ENCODE measurements around the gene CLPTM1L.
A peak's percentile ranks its signal among the peaks of the same experiment; 100 is the strongest.

CLPTM1L gene

DNA sequence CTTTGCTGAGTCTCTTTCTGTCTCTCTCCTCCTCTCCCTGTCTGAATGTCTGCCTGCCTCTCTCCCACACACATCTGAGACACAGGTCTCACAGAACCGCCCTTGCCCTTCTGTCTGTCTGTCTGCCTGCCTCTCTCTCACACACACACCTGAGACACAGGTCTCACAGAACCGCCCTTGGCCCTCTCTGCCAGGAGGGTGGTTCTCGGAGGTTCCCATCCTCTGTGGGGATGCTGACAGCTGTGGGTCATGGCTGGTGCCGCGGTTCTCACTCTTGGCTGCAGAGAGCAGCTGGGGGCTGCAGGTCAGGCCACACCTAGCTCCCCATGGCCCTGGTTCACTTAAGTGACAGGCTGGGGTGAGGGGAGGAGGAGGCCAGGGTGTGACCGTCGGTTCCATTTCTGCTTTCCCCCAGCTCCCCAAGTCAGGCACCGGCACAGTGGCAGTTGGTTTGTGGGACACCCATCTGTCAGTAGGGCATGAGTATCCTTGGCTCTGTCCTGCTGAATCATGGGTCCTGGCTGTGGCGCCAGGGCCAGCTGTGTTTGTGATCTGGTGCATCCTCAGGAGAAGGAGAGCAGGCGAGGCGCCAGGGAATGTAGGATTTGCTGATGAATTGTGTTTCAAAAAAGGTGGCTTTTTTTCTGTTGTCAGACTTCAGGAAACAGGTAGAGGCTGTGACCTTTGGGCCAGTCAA lies 42.3 kb upstream of the CLPTM1L start:
- no peaks in the 10 kb centered on the region for H3K9me3 ChIP-seq (ENCODE audit: control insufficient read depth, low read length)
- TF ChIP-seq, protein P1, sequence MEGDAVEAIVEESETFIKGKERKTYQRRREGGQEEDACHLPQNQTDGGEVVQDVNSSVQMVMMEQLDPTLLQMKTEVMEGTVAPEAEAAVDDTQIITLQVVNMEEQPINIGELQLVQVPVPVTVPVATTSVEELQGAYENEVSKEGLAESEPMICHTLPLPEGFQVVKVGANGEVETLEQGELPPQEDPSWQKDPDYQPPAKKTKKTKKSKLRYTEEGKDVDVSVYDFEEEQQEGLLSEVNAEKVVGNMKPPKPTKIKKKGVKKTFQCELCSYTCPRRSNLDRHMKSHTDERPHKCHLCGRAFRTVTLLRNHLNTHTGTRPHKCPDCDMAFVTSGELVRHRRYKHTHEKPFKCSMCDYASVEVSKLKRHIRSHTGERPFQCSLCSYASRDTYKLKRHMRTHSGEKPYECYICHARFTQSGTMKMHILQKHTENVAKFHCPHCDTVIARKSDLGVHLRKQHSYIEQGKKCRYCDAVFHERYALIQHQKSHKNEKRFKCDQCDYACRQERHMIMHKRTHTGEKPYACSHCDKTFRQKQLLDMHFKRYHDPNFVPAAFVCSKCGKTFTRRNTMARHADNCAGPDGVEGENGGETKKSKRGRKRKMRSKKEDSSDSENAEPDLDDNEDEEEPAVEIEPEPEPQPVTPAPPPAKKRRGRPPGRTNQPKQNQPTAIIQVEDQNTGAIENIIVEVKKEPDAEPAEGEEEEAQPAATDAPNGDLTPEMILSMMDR (IDR thresholded peaks at IDR 0.05): no peak
- H3K4me3 ChIP-seq (ENCODE audit: low read depth, low read length): no peak overlapping the region
- H3K79me2 ChIP-seq: no peaks in the 10 kb centered on the region
- no peaks in the 10 kb centered on the region for H3K27me3 ChIP-seq (ENCODE audit: control insufficient read depth, insufficient read depth, low read length)
- H3K27ac ChIP-seq: peak overlapping the region; percentile 63
- H3K9ac ChIP-seq: no peak overlapping the region
- H3K4me2 ChIP-seq (ENCODE audit: low read length): no peak overlapping the region
- H3K36me3 ChIP-seq (ENCODE audit: control insufficient read depth, insufficient read depth, low read length): no peaks in the 10 kb centered on the region
- H2AFZ ChIP-seq: peak overlapping the region; percentile 94
- peaks cover 13% of the 10 kb centered on the region for H3K4me1 ChIP-seq

DNA sequence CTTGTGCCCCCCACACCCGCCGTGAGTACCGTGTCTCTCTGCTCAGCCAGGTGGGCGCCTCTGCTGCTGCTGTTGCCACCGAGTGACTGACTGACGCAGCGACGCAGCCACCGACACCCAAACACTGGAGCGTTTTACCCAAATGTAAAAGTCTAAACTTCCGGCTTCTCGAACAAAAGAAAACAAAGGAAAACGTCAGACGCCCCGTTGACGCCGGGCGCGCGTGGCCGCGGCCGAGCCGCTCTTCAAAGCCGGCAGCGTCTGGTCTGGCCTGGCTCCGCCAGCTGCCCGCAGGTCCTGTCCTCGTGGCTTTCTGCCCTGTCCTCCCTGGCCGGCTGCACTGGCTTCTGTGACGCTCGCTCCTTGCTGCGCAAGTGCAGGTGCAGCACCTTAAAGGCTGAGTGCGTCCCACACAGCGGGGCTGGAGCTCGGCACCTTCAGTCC lies 41.4 kb upstream of the CLPTM1L start:
- Histone ChIP-seq H2AFZ (peak overlapping the region; percentile 94), H3K27ac (peak overlapping the region; percentile 63), H3K4me3 (ENCODE audit: low read depth, low read length) (peak overlapping the region; percentile 68), H3K36me3 (ENCODE audit: control insufficient read depth, insufficient read depth, low read length) (no peaks in the 10 kb centered on the region), H3K79me2 (no peaks in the 10 kb centered on the region), H3K9me3 (ENCODE audit: control insufficient read depth, low read length) (no peaks in the 10 kb centered on the region), H3K9ac (no peak overlapping the region), H3K4me2 (ENCODE audit: low read length) (peak overlapping the region; percentile 91), H3K4me1 (peaks cover 13% of the 10 kb centered on the region), H3K27me3 (ENCODE audit: control insufficient read depth, insufficient read depth, low read length) (no peaks in the 10 kb centered on the region)
- TF ChIP-seq, protein P1 (IDR thresholded peaks at IDR 0.05): no peak

DNA sequence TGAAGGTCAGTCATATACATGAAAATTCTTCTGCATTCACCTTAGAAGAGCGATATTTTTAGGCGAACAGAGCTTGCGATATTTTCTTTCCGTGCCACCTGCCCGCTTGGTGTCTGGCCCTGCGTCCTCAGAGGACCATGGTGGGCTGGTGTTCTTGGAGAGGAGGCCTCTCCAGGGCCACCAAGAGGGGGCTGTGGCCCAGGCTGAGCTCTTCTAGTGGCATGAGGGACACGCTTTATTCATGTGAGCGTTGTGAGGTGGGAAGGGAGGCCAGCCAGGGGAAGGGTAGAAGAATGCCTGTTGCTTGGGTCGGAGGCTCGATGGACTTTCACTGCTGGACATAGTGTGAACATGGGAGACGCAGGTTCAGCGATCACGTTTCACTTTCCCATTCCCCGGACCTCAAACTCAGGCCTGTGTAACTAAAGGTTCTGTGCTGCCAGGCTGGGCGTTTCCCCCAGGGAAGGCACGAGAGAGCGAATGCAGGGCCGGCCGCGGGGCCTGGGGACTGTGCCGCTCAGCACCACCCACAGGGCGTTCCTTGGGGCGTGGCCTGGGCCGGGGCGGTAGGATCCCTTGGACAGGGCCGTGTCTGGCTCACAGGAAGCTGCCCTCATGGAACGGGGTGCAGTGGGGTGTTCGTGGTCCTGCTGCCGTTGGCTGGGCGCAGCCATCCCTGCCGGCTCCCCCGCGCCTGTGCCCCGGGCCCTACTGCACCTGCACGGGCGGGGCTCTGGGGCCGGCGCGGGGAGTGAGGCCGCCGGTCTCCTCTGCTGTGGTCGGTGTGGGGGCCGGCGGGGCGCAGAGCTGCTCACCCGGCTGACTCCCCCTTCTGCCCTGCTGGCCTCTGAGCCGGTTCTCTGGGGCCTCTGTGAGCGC lies 40.7 kb upstream of the CLPTM1L start:
- Histone ChIP-seq H3K4me1 (peaks cover 13% of the 10 kb centered on the region), H3K9ac (no peak overlapping the region), H3K4me3 (ENCODE audit: low read depth, low read length) (peak overlapping the region; percentile 68), H3K36me3 (ENCODE audit: control insufficient read depth, insufficient read depth, low read length) (no peaks in the 10 kb centered on the region), H3K79me2 (no peaks in the 10 kb centered on the region), H3K9me3 (ENCODE audit: control insufficient read depth, low read length) (no peaks in the 10 kb centered on the region), H3K27me3 (ENCODE audit: control insufficient read depth, insufficient read depth, low read length) (no peaks in the 10 kb centered on the region), H3K4me2 (ENCODE audit: low read length) (peak overlapping the region; percentile 91), H2AFZ (peak overlapping the region; percentile 94), H3K27ac (peak overlapping the region; percentile 63)
- TF ChIP-seq, protein P1 (IDR thresholded peaks at IDR 0.05): no peak

DNA sequence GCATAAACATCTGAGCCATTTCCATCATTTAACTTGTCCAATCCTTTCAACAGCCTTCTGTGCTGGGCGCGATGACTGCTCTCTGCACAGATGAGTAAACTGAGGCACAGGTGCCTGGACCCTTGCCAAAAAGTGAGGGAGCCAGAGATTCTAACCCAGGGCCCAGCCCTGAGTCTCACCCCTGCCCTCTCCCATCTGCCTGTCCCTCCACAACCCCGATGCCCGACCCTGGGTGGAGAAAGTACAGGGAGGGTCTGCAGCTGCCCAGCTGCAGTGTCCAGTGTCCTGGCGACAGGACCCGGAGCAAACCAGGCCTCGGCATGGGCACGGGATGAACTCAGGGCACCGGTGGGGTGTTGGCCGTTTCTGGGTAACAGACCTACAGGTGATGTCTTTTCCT lies 39.6 kb upstream of the CLPTM1L start:
- H3K9me3 ChIP-seq (ENCODE audit: control insufficient read depth, low read length): no peaks in the 10 kb centered on the region
- H3K4me1 ChIP-seq: peaks cover 13% of the 10 kb centered on the region
- no peaks in the 10 kb centered on the region for H3K79me2 ChIP-seq
- no peak overlapping the region for H3K9ac ChIP-seq
- H2AFZ ChIP-seq: no peak overlapping the region
- no peaks in the 10 kb centered on the region for H3K27me3 ChIP-seq (ENCODE audit: control insufficient read depth, insufficient read depth, low read length)
- H3K4me3 ChIP-seq (ENCODE audit: low read depth, low read length): no peak overlapping the region
- H3K36me3 ChIP-seq (ENCODE audit: control insufficient read depth, insufficient read depth, low read length): no peaks in the 10 kb centered on the region
- TF ChIP-seq, protein P1 (IDR thresholded peaks at IDR 0.05): no peak
- H3K27ac ChIP-seq: no peak overlapping the region
- H3K4me2 ChIP-seq (ENCODE audit: low read length): no peak overlapping the region

All from parathyroid adenoma (tissue), 2 donors.